PC-9 (cell line): ENCODE data around the gene PTP4A1. TPM values are rescaled to one million over a fixed set of nuclear protein-coding genes. Genes with fewer than 3 reads are reported as not detected.
A peak's percentile ranks its signal among the peaks of the same experiment; 100 is the strongest.

Experiments used
- BruUV-seq: library from RNA; stranded (reverse); fragments of 400-500 nt; replicated peaks from 2 replicates; lab custom pipeline; 2021; lab: Mats Ljungman, UMichigan
- CTCF ChIA-PET: fragments of 300-600 bp; sonication (Branson Sonifier 250); formaldehyde crosslinking; loops from one replicate; lab custom pipeline; 2022; ENCODE audit warnings: antibody characterized with exemption; lab: Charles Lee
- POLR2A ChIA-PET: fragments of 300-600 bp; sonication (Branson Sonifier 250); formaldehyde crosslinking; loops from one replicate; lab custom pipeline; 2022; ENCODE audit warnings: antibody characterized with exemption; ENCODE audit not compliant: unreplicated experiment; lab: Charles Lee
- DNase-seq, 2 experiments: peaks; one replicate each; pipeline versions ENCODE4 v3.0.0 to v3.0.0-alpha.2; 2015 to 2022; ENCODE audit warnings: mixed read lengths in 1 of 2
- H2AFZ ChIP-seq: fragments of 200-600 bp; sonication (generic); 2 replicates; pipeline ENCODE4 v1.8.1; 2017; ENCODE audit warnings: antibody characterized with exemption
- H3F3A ChIP-seq: fragments of 200-600 bp; sonication (generic); 2 replicates; pipeline ENCODE4 v1.8.1; 2017; ENCODE audit warnings: antibody characterized with exemption, mild to moderate bottlenecking, low read depth; ENCODE audit not compliant: insufficient read depth
- H3K27ac ChIP-seq: fragments of 200-600 bp; sonication (generic); 2 replicates; pipeline ENCODE4 v1.6.1; 2016; ENCODE audit warnings: mixed run types
- H3K27me3 ChIP-seq: fragments of 200-600 bp; sonication (generic); 2 replicates; pipeline ENCODE4 v1.6.1; 2016; ENCODE audit warnings: low read depth, mixed run types; ENCODE audit not compliant: insufficient read depth
- H3K36me3 ChIP-seq: fragments of 200-600 bp; sonication (generic); 2 replicates; pipeline ENCODE4 v1.6.1; 2016; ENCODE audit warnings: low read depth, mixed run types
- H3K4me1 ChIP-seq: fragments of 200-600 bp; sonication (generic); replicated peaks from 2 replicates; pipeline ENCODE4 v1.6.1; 2016; ENCODE audit warnings: mixed run types; ENCODE audit not compliant: insufficient read depth
- H3K4me2 ChIP-seq: fragments of 200-600 bp; sonication (generic); 2 replicates; pipeline ENCODE4 v1.6.1; 2017; ENCODE audit warnings: mixed run types
- H3K4me3 ChIP-seq: fragments of 200-600 bp; sonication (generic); 2 replicates; pipeline ENCODE4 v1.6.1; 2016; ENCODE audit warnings: mixed run types
- H3K79me2 ChIP-seq: fragments of 200-600 bp; sonication (generic); 2 replicates; pipeline ENCODE4 v1.6.1; 2017; ENCODE audit warnings: low read depth, mixed run types
- H3K9me2 ChIP-seq: fragments of 200-600 bp; sonication (generic); 2 replicates; pipeline ENCODE4 v1.8.1; 2017; ENCODE audit warnings: mild to moderate bottlenecking; ENCODE audit not compliant: insufficient read depth
- H3K9me3 ChIP-seq: fragments of 200-600 bp; sonication (generic); 2 replicates; pipeline ENCODE4 v1.8.1; 2016; ENCODE audit warnings: low read depth; ENCODE audit not compliant: insufficient read depth
- H4K20me1 ChIP-seq: fragments of 200-600 bp; sonication (generic); 2 replicates; pipeline ENCODE4 v1.8.1; 2017; ENCODE audit not compliant: insufficient read depth
- EZH2 ChIP-seq: fragments of 200-600 bp; sonication (generic); IDR thresholded peaks from 2 replicates; pipeline ENCODE4 v1.8.0; 2017; ENCODE audit warnings: antibody characterized with exemption, low read depth
- intact Hi-C: fragments of 100-400 bp; cut with micrococcal nuclease; formaldehyde crosslinking; loops from one replicate; pipeline ENCODE4 v1.10.0; 2022; ENCODE audit not compliant: unreplicated experiment
- total RNA-seq: library from RNA; stranded (reverse); gene quantifications from 2 replicates; pipeline ENCODE4 v1.2.3, GENCODE V29; 2021
- TF ChIP-seq, protein P1 (sequence below): fragments of 200-600 bp; sonication (generic); conservative IDR thresholded peaks from 2 replicates; pipeline ENCODE4 v1.6.1; 2017; ENCODE audit warnings: mixed run types, antibody characterized with exemption, mild to moderate bottlenecking, moderate library complexity

Gene PTP4A1
- total RNA-seq, 1 experiment from 2014 or later = 63.8 TPM

DNA sequence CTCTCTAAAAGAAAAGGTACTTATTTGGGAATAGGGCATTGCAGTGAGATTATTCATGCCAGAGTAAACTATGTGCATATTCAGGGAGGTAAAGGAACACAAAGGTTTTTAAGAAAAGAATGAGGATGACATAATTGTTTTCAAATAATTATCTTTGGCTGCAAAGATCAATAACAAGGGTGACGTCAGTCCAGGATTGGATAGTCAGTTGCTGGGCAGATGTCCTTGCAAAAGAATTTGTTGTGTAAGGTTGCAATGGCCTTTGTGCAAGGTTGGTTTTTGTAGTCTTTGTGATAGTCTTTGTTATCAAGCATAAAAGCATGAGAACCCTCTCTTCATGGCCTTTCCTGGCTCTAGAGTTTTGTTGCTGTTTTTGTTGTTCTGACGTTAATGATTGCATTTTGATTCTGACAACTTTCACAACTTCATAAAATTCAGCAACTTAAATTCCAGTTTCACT, 17.7 kb downstream of the PTP4A1 start:
- Histone ChIP-seq H4K20me1 (no peaks in the 10 kb centered on the region), H3K9me3 (no peaks in the 10 kb centered on the region), H3F3A (no peaks in the 10 kb centered on the region), H3K79me2 (no peaks in the 10 kb centered on the region), H3K9me2 (no peaks in the 10 kb centered on the region), H3K27ac (no peak overlapping the region), H3K4me1 (no peaks in the 10 kb centered on the region), H3K36me3 (no peaks in the 10 kb centered on the region), H3K27me3 (no peaks in the 10 kb centered on the region), H3K4me3 (no peak overlapping the region), H2AFZ (no peak overlapping the region), H3K4me2 (no peak overlapping the region)
- TF ChIP-seq EZH2 = no peak
- TF ChIP-seq, protein P1, sequence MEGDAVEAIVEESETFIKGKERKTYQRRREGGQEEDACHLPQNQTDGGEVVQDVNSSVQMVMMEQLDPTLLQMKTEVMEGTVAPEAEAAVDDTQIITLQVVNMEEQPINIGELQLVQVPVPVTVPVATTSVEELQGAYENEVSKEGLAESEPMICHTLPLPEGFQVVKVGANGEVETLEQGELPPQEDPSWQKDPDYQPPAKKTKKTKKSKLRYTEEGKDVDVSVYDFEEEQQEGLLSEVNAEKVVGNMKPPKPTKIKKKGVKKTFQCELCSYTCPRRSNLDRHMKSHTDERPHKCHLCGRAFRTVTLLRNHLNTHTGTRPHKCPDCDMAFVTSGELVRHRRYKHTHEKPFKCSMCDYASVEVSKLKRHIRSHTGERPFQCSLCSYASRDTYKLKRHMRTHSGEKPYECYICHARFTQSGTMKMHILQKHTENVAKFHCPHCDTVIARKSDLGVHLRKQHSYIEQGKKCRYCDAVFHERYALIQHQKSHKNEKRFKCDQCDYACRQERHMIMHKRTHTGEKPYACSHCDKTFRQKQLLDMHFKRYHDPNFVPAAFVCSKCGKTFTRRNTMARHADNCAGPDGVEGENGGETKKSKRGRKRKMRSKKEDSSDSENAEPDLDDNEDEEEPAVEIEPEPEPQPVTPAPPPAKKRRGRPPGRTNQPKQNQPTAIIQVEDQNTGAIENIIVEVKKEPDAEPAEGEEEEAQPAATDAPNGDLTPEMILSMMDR = no peak
- DNase-seq = no peak
- ChIA-PET CTCF (no interaction called here), POLR2A (no interaction called here)
- BruUV-seq = no TSS peak
- intact Hi-C loops = no loop called here

DNA sequence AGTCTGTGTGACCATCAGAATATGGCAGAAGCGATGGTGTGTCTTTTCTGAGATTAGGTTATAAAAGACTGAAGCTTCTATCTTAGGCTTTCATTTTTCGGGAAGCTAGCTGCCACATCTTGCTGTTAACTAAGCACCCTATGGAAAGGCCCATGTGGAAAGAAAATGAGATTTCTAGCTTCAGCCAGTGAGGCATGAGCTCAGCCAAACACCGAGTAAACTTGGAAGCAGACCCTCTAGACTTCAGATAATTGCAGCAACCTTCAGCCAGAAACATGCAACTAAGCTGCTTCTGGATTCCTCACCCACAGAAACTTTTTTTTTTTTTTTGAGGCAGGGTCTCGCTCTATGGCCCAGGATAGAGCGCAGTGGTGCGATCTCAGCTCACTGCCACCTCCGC, 20.6 kb downstream of the PTP4A1 start:
- POLR2A ChIA-PET = interaction anchor here (0.6 kb wide), 1 partner anchor 42 kb away, joined by 9 read pairs; no protein-coding TSS in a partner anchor
- CTCF ChIA-PET = interaction anchor here (0.6 to 0.7 kb wide), 2 partner anchors 262 to 1066 kb away, joined by 3 read pairs; no protein-coding TSS in a partner anchor
- no peak for DNase-seq
- Histone ChIP-seq H2AFZ (no peak overlapping the region), H3K79me2 (no peaks in the 10 kb centered on the region), H3K36me3 (no peaks in the 10 kb centered on the region), H3K27me3 (no peaks in the 10 kb centered on the region), H3K4me3 (no peak overlapping the region), H3K4me1 (peaks cover 5% of the 10 kb centered on the region), H3F3A (no peaks in the 10 kb centered on the region), H3K9me2 (no peaks in the 10 kb centered on the region), H3K27ac (no peak overlapping the region), H3K9me3 (no peaks in the 10 kb centered on the region), H3K4me2 (no peak overlapping the region), H4K20me1 (no peaks in the 10 kb centered on the region)
- no peak for TF ChIP-seq EZH2
- TF ChIP-seq, protein P1 = no peak
- intact Hi-C loops = no loop called here
- BruUV-seq = no TSS peak

DNA sequence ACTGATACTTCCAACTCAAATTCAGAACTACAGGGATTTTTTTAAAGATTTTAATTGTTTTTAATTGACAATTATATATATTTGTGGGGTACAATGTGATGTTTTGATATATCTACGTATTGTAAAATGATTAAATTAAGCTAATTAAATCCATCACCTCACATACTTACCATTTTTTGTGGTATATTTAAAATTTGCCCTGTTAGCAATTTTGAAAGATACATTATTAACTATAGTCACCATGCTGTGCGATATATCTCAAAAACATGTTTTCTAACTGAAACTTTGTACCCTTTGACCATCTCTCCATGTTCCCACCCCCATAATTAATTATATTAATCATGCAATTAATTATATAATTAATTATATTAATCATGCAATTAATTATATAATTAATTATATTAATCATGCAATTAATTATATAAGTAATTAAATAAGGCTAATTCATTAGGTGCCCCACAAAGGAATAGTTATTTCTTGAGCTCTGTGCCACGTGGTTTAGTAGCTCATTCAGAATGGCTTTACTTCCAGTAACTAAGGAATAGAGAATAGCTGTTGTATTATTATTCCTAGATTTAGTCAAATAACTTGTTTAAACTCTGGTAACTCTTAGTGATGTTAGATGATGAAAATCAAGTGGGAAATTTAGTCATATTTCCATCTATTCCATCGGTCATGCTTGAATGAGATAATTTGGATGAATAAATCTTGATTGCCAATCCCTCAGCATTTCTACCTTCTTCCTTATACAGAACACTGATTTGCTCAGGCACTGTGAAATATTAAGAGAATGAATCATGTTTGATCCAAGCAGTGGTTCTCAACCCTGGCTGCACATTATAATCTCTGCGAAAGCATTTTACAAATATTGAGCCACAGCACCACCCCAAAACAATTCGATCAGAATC, 25.1 kb downstream of the PTP4A1 start:
- Histone ChIP-seq H2AFZ (peak overlapping the region; percentile 80), H3F3A (no peaks in the 10 kb centered on the region), H3K4me2 (peak overlapping the region; percentile 84), H4K20me1 (no peaks in the 10 kb centered on the region), H3K27me3 (no peaks in the 10 kb centered on the region), H3K9me2 (no peaks in the 10 kb centered on the region), H3K79me2 (no peaks in the 10 kb centered on the region), H3K27ac (no peak overlapping the region), H3K4me3 (peak overlapping the region; percentile 57), H3K9me3 (no peaks in the 10 kb centered on the region), H3K4me1 (peaks cover 7% of the 10 kb centered on the region), H3K36me3 (no peaks in the 10 kb centered on the region)
- BruUV-seq = no TSS peak
- CTCF ChIA-PET = interaction anchor here (0.6 to 2.1 kb wide), 4 partner anchors 91 to 245 kb away, joined by 3 to 18 read pairs (median 4); no protein-coding TSS in a partner anchor
- DNase-seq = peak in 1 of 2 experiments; percentile 58
- no peak for TF ChIP-seq EZH2
- TF ChIP-seq, protein P1 = no peak
- POLR2A ChIA-PET = interaction anchor here (0.7 kb wide), 1 partner anchor 246 kb away, joined by 4 read pairs; no protein-coding TSS in a partner anchor
- intact Hi-C loops = loop anchor here (1.0 to 5.0 kb wide), 4 partner anchors 39 to 245 kb away; no protein-coding TSS in a partner anchor
